Stomach (tissue), 9 donors: ENCODE measurements around the gene NSD2. TPM values are rescaled to one million over a fixed set of nuclear protein-coding genes. Genes with fewer than 3 reads are reported as not detected.
"Not testable (repeated sequence)": the region's sequence is repeated elsewhere in the genome, so short reads cannot be mapped to it uniquely, and the experiment has no call there.

ENCODE experiments used
- DNase-seq, 2 donors: peaks; one replicate each; pipeline versions ENCODE4 v3.0.0 to v3.0.0-alpha.2; 2013 to 2019
- H3K27ac ChIP-seq, 5 donors: fragments of 200-600 bp in 4 of 5; sonication (generic) in 4 of 5; one replicate each; pipeline ENCODE4 v1.5.1; 2013 to 2019; ENCODE audit warnings: mild to moderate bottlenecking in 1 of 5, moderate library complexity in 1 of 5
- H3K27me3 ChIP-seq, 3 donors: fragments of 200-600 bp; sonication (generic); one replicate each; pipeline ENCODE4 v1.5.1; 2017 to 2019; ENCODE audit warnings: mixed run types in 1 of 3
- H3K36me3 ChIP-seq, 4 donors: fragments of 200-600 bp; sonication (generic); 1 replicate in 3 of 4; 2 replicates in 1 of 4; pipeline ENCODE4 v1.5.1; 2016 to 2019
- H3K4me1 ChIP-seq, 4 donors: fragments of 200-600 bp; sonication (generic); one replicate each; pipeline ENCODE4 v1.5.1; 2016 to 2019
- H3K4me3 ChIP-seq, 4 donors: fragments of 200-600 bp; sonication (generic) in 3 of 4; one replicate each; pipeline ENCODE4 v1.5.1; 2016 to 2019; ENCODE audit warnings: mild to moderate bottlenecking in 1 of 4
- H3K9me3 ChIP-seq, 4 donors: fragments of 200-600 bp; sonication (generic); one replicate each; pipeline ENCODE4 v1.5.1; 2016 to 2019
- EP300 ChIP-seq: sonication (generic); formaldehyde crosslinking; IDR thresholded peaks from one replicate; pipeline ENCODE4 v1.6.1; 2017; ENCODE audit warnings: antibody characterized with exemption
- POLR2A ChIP-seq, 4 donors: fragments of 450-650 bp; IDR thresholded peaks; one replicate each; pipeline ENCODE4 v1.6.1; 2016; ENCODE audit warnings: antibody characterized with exemption in 4 of 4, control low read depth in 2 of 4, mild to moderate bottlenecking in 1 of 4, moderate library complexity in 1 of 4
- POLR2AphosphoS5 ChIP-seq, 3 donors: sonication (generic); formaldehyde crosslinking; IDR thresholded peaks; one replicate each; pipeline ENCODE4 v1.6.1; 2016; ENCODE audit warnings: antibody characterized with exemption in 3 of 3
- WGBS, 5 donors: extraction: QIAGEN DNeasy Blood & Tissue Kit in 3 of 5; methylation state at CpG; one replicate each; pipeline versions ENCODE4 v1.1.5 to v1.1.7; 2013 to 2018; 5-methylcytosine and 5-hydroxymethylcytosine counted together
- intact Hi-C: fragments of 100-400 bp; cut with DNase I; formaldehyde crosslinking; loops from one replicate; pipeline ENCODE4 v1.15.1; 2023; ENCODE audit warnings: low total_unique reads
- polyA plus RNA-seq, 3 donors: library from polyadenylated mRNA; stranded (reverse); fragments of 200-250 nt; gene quantifications; one replicate each; pipeline ENCODE4 v1.2.3, GENCODE V29; 2013
- total RNA-seq, 5 donors: library from RNA; depleted of rRNA; stranded (reverse); fragments of >200 nt; gene quantifications; one replicate each; pipeline versions ENCODE4 v1.1.0 to v1.2.3, GENCODE V29; 2014 to 2016
- TF ChIP-seq, protein P1 (sequence below), 7 experiments: fragments of 450-650 bp in 4 of 7; fragments of 200-600 bp in 3 of 7; sonication (generic) in 3 of 7; IDR thresholded peaks; one replicate each; pipeline ENCODE4 v1.5.1; 2016 to 2019; ENCODE audit warnings: antibody characterized with exemption in 7 of 7, control low read depth in 2 of 7, mild to moderate bottlenecking in 1 of 7
- donor health status: healthy with polysubstance abuse.
- donor health status: Bipolar disorder and iron deficiency.
- donor health status: healthy.

The NSD2 gene
- total and polyA plus RNA-seq, 8 donors, result 4.9 to 176 (median 56.9) TPM

GRCh38 chr4:1910643-1911042, 39.5 kb downstream of the NSD2 start:
- Histone ChIP-seq H3K27me3 (no peaks in the 10 kb centered on the region), H3K27ac (no peak overlapping the region), H3K36me3 (peaks cover 0 to 42% (median 27%) of the 10 kb centered on the region in 4 donors), H3K4me3 (no peak overlapping the region), H3K4me1 (peaks cover 0 to 13% (median 7%) of the 10 kb centered on the region in 4 donors), H3K9me3 (no peaks in the 10 kb centered on the region)
- peak; percentile 34 to 79 for DNase-seq
- intact Hi-C loops, result loop anchor here (5.0 kb wide), 1 partner anchor 272 kb away; no protein-coding TSS in a partner anchor
- WGBS, 5 donors, result 41 to 49% (median 44%) methylated on average over 3 of the region's 3 CpGs
- TF ChIP-seq, protein P1, sequence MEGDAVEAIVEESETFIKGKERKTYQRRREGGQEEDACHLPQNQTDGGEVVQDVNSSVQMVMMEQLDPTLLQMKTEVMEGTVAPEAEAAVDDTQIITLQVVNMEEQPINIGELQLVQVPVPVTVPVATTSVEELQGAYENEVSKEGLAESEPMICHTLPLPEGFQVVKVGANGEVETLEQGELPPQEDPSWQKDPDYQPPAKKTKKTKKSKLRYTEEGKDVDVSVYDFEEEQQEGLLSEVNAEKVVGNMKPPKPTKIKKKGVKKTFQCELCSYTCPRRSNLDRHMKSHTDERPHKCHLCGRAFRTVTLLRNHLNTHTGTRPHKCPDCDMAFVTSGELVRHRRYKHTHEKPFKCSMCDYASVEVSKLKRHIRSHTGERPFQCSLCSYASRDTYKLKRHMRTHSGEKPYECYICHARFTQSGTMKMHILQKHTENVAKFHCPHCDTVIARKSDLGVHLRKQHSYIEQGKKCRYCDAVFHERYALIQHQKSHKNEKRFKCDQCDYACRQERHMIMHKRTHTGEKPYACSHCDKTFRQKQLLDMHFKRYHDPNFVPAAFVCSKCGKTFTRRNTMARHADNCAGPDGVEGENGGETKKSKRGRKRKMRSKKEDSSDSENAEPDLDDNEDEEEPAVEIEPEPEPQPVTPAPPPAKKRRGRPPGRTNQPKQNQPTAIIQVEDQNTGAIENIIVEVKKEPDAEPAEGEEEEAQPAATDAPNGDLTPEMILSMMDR (IDR thresholded peaks at IDR 0.05), result peak in 5 of 7 experiments; percentile 15 to 49 (median 16)
- no peak for TF ChIP-seq POLR2A (IDR thresholded peaks at IDR 0.05)

DNA sequence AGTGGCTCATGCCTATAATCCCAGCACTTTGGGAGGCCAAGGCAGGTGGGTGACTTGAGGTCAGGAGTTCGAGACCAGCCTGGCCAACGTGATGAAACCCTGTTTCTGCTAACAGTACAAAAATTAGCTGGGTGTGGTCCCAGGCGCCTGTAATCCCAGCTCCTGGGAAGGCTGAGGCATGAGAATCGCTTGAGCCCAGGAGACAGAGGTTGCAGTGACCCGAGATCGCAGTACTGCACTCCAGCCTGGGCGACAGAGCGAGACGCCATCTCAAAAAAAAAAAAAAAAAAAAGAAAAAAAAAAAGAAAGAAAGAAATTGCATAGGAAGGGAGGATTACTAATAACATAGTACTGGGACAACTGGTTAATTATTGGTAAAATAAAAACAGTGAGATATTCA, 40.1 kb downstream of the NSD2 start:
- 87 to 92% (median 89%) methylated on average over 9 of the region's 9 CpGs for WGBS, 5 donors

DNA sequence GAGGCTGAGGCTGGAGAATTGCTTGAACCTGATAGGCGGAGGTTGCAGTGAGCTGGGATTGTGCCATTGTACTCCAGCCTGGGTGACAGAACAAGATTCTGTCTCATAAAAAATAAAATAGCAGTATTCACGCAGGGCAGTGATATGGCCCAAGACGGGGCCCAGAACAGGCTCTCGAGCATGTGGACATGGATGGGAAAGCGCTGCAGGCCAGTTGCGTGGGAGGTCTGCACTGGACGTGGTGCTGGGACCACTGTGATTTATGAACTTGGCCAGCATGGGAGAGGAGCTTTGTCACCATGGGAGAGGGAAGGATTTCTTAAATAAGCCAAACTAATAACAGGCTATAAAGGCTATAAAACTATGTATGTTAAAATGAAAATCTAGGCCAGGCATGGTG, 51.6 kb downstream of the NSD2 start:
- Histone ChIP-seq H3K4me1 (peaks cover 0 to 2% (median 0%) of the 10 kb centered on the region in 4 donors), H3K27me3 (no peaks in the 10 kb centered on the region), H3K4me3 (no peak overlapping the region), H3K27ac (no peak overlapping the region), H3K9me3 (no peaks in the 10 kb centered on the region), H3K36me3 (peaks cover 13 to 55% (median 40%) of the 10 kb centered on the region in 4 donors)
- WGBS, 5 donors, result 92 to 100% (median 97%) methylated on average over 7 of the region's 7 CpGs
- TF ChIP-seq POLR2AphosphoS5 (IDR thresholded peaks at IDR 0.05), result no peak
- TF ChIP-seq EP300, result no peak
- TF ChIP-seq POLR2A (IDR thresholded peaks at IDR 0.05), result no peak
- TF ChIP-seq, protein P1 (IDR thresholded peaks at IDR 0.05), result no peak
- intact Hi-C loops, result no loop called here
- DNase-seq, result no peak

More for the DNA sequence above, 40.1 kb downstream of the NSD2 start:
- Histone ChIP-seq H3K4me1 (peaks cover 0 to 13% (median 7%) of the 10 kb centered on the region in 4 donors), H3K36me3 (peaks cover 0 to 42% (median 28%) of the 10 kb centered on the region in 4 donors)
- not testable (repeated sequence) for DNase-seq, H3K4me3 ChIP-seq, H3K27ac ChIP-seq, H3K9me3 ChIP-seq, H3K27me3 ChIP-seq
- intact Hi-C loops, result loop anchor here (5.0 kb wide), 1 partner anchor 271 kb away; no protein-coding TSS in a partner anchor

- H3K4me3 ChIP-seq, result no peak overlapping the region
- no peaks in the 10 kb centered on the region for H3K9me3 ChIP-seq
- peaks cover 0 to 10% (median 0%) of the 10 kb centered on the region in 4 donors for H3K4me1 ChIP-seq
- DNase-seq, result no peak
- H3K27me3 ChIP-seq, result no peaks in the 10 kb centered on the region
- H3K27ac ChIP-seq, result no peak overlapping the region
- intact Hi-C loops, result no loop called here
- TF ChIP-seq EP300, result no peak
- TF ChIP-seq, protein P1 (IDR thresholded peaks at IDR 0.05), result no peak
- TF ChIP-seq POLR2A (IDR thresholded peaks at IDR 0.05), result no peak
- no peak for TF ChIP-seq POLR2AphosphoS5 (IDR thresholded peaks at IDR 0.05)
- peaks cover 10 to 59% (median 56%) of the 10 kb centered on the region in 4 donors for H3K36me3 ChIP-seq
- WGBS, 5 donors, result 31 to 69% (median 53%) methylated on average over 3 of the region's 3 CpGs
Measured at GRCh38 chr4:1927675-1928074, 56.5 kb downstream of the NSD2 start.
